Measurements from ENCODE around the gene DSCAM.

DSCAM gene

DNA sequence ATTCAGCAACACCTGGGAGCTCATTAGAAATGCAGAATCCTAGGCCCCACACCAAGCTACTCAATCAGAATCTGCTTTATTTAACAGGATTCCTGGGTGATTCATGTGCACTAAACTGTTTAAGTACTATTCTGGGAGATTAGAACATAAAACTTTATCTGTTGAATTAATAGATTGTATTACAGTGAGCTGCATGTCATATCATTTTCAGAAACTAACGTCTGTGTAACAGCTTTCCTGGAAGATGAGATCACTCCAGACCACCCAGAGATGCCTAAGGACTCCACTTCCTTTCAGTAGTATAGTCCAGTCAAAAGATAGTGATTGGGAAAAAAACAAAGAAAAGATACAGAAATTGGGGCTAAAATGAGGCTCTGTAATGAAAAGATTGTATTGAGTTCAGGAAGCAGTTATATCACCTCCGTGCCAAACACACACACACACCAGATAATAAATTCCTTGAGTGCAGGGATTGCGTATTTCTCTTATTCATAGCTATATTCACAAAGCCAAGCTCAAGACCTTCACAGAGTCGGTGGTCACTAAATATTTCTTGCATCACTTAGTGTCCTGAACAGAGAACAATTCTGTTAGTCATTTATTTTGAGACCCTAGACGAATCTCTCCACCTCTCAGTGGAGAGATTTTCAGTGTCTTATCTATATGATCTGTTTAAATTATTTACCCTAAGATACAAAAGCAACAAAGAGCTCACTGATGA is 178.2 kb downstream of the DSCAM start:
- Histone ChIP-seq H3K27me3 (no peaks in the 10 kb centered on the region), H3K9me3 (replicated peaks in 1 of 11) (no peaks in the 10 kb centered on the region), H3K4me1 (peaks cover 0 to 5% (median 0%) of the 10 kb centered on the region in 10 experiments; a peak in 5 of 20 replicates), H3K9ac (no peak overlapping the region), H3K36me3 (no peaks in the 10 kb centered on the region), H3K4me2 (no peak overlapping the region), H3K4me3 (no peak overlapping the region), H4K20me1 (no peaks in the 10 kb centered on the region), H3K27ac (no peak overlapping the region)
- no peak for TF ChIP-seq Cebpa-rat (IDR thresholded peaks at IDR 0.05)

DNA sequence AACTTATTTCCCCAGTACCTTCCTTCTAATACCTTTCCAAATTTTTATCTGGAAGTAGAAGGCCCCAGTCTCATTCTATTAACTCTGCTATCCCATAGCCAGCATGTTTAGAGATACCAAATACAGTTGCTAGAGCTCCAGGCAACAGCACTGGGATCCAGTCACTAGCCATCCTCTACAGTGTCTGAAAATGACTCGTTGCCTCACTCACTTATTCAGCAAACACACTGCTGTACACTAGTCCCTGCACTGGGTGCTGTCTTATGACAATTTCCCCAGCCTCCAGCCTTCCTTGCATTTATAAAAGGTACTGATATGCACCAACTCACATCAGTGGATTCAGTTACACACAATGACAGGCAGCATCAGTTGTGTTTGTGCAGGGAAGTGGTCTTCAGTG is 179.0 kb downstream of the DSCAM start:
- H4K20me1 ChIP-seq: no peaks in the 10 kb centered on the region
- H3K4me2 ChIP-seq: no peak overlapping the region
- no peak for TF ChIP-seq Cebpa-rat (IDR thresholded peaks at IDR 0.05)
- H3K27ac ChIP-seq: no peak overlapping the region
- H3K4me1 ChIP-seq: peaks cover 0 to 5% (median 0%) of the 10 kb centered on the region in 10 experiments; a peak in 5 of 20 replicates
- H3K27me3 ChIP-seq: no peaks in the 10 kb centered on the region
- H3K9ac ChIP-seq: no peak overlapping the region
- H3K4me3 ChIP-seq: no peak overlapping the region
- H3K36me3 ChIP-seq: no peaks in the 10 kb centered on the region
- no peaks in the 10 kb centered on the region for H3K9me3 ChIP-seq (replicated peaks in 1 of 11)

DNA sequence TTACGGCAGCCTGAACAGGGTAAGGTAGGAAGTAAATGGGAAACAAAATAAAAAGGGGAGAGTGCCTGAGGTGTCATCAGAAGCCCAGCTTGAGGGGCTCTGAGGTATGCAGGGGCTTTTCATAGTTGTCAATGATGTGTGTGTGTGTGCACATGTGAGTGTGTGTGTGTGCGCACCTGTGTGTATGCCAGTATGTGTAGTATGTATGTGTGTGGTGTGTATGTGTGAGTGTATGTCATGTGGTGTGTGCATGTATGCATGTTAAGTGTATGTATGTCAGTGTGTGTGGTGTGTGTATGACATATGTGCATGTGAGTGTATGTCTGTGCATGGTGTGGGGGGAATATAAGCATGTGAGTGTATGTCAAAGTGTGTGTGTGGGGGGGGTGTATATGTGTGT is 184.1 kb downstream of the DSCAM start:
- no peak for TF ChIP-seq Cebpa-rat (IDR thresholded peaks at IDR 0.05)
- no peak overlapping the region for H3K4me2 ChIP-seq
- H3K36me3 ChIP-seq: no peaks in the 10 kb centered on the region
- H3K4me1 ChIP-seq: peaks cover 0 to 5% (median 0%) of the 10 kb centered on the region in 10 experiments; a peak in 4 of 20 replicates
- H3K27me3 ChIP-seq: no peaks in the 10 kb centered on the region
- H3K4me3 ChIP-seq: no peak overlapping the region
- no peaks in the 10 kb centered on the region for H3K9me3 ChIP-seq (replicated peaks in 1 of 11)
- no peaks in the 10 kb centered on the region for H4K20me1 ChIP-seq
- H3K9ac ChIP-seq: no peak overlapping the region
- no peak overlapping the region for H3K27ac ChIP-seq

DNA sequence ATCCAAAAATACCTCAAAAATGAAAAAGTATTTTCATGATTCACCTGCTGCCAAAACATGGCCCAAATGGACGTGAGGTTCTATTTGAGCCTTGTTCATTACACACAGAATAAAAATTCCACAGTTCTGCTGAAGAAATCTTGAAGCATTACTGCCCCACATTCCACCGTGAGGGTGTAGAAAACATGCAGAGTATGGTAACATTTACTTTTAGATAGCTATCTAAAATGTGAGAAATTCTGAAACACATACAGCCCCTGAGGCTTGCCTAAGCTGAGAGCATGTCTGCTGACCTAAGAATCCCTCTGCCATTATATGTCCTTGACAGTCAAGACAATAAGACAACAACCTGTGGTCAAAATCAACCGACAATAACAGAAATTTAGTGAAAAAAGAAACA is 186.5 kb downstream of the DSCAM start:
- no peaks in the 10 kb centered on the region for H3K36me3 ChIP-seq
- no peaks in the 10 kb centered on the region for H3K4me1 ChIP-seq
- H3K27me3 ChIP-seq: no peaks in the 10 kb centered on the region
- H3K9ac ChIP-seq: no peak overlapping the region
- H3K4me3 ChIP-seq: no peak overlapping the region
- TF ChIP-seq Cebpa-rat (IDR thresholded peaks at IDR 0.05): no peak
- no peaks in the 10 kb centered on the region for H3K9me3 ChIP-seq (replicated peaks in 1 of 11)
- H4K20me1 ChIP-seq: no peaks in the 10 kb centered on the region
- H3K4me2 ChIP-seq: no peak overlapping the region
- H3K27ac ChIP-seq: no peak overlapping the region

DNA sequence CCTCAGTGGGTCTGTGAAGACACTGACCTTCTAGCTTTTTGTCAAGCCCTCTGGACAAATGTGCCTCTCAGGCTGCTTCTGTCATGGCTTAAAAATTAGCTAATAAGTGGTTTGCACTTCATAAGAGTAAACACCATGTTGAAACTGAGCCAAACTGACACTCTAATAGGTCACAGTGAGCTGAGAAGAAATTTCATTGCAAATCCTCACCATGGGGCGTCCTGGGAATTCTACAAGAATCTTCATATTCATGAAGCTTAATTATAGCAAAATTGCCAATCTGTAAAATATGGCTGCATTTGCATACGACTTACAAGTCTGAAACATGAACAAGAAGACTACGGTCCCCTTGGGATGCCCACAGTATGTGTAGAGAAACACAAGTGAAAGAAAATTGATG is 188.6 kb downstream of the DSCAM start:
- no peak overlapping the region for H3K27ac ChIP-seq
- TF ChIP-seq Cebpa-rat (IDR thresholded peaks at IDR 0.05): no peak
- no peak overlapping the region for H3K9ac ChIP-seq
- H3K4me3 ChIP-seq: no peak overlapping the region
- H4K20me1 ChIP-seq: no peaks in the 10 kb centered on the region
- no peaks in the 10 kb centered on the region for H3K9me3 ChIP-seq (replicated peaks in 1 of 11)
- no peaks in the 10 kb centered on the region for H3K4me1 ChIP-seq
- no peaks in the 10 kb centered on the region for H3K27me3 ChIP-seq
- H3K36me3 ChIP-seq: no peaks in the 10 kb centered on the region
- H3K4me2 ChIP-seq: no peak overlapping the region

DNA sequence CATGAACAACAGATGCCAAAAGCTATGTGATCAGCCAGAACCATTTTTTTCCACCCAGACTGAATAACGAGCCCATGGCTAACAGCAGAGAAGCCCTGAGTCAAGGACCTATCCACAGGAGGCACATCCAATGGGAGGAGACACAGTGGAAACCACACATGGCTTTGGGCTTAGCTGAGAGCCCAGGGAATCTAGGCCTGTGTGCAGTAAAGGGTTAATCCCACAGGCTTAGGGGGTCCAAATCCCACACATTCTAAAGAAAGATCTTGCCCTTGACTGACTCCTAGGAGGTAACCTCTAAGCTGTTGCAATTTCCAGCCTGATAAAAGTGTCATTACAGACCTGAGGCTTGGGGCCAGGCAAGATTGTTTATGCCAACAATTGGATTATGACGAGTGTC is 194.5 kb downstream of the DSCAM start:
- no peak overlapping the region for H3K9ac ChIP-seq
- H3K9me3 ChIP-seq (replicated peaks in 1 of 11): peaks cover 12 to 23% (median 19%) of the 10 kb centered on the region in 11 experiments
- H3K27ac ChIP-seq: no peak overlapping the region
- H3K4me2 ChIP-seq: no peak overlapping the region
- TF ChIP-seq Cebpa-rat (IDR thresholded peaks at IDR 0.05): no peak
- no peaks in the 10 kb centered on the region for H4K20me1 ChIP-seq
- H3K36me3 ChIP-seq: no peaks in the 10 kb centered on the region
- peaks cover 0 to 4% (median 0%) of the 10 kb centered on the region in 10 experiments; a peak in 4 of 20 replicates for H3K4me1 ChIP-seq
- no peak overlapping the region for H3K4me3 ChIP-seq
- H3K27me3 ChIP-seq: no peaks in the 10 kb centered on the region

DNA sequence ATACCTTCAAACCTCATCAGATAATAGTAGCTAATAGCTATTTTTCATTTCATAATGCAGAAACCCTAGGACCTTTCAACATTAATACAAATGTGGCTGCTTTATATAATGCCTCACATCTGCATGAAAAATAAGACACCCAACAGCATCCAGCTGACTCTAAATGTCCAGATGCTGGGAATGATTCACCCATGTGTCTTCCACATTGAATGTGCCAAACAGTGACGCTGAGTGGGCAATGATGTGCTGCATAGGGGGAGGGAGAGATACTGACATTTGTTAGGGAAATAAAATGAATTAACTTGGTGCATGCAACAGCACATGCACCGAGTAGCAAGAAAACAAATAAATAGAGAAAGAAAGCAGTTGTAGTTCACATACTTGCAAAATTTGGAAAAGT is 199.3 kb downstream of the DSCAM start:
- Histone ChIP-seq H4K20me1 (no peaks in the 10 kb centered on the region), H3K4me1 (peaks cover 0 to 7% (median 0%) of the 10 kb centered on the region in 10 experiments; a peak in 4 of 20 replicates), H3K4me3 (no peak overlapping the region), H3K27ac (no peak overlapping the region), H3K9me3 (replicated peaks in 1 of 11) (peaks cover 14 to 51% (median 35%) of the 10 kb centered on the region in 11 experiments), H3K4me2 (no peak overlapping the region), H3K9ac (no peak overlapping the region), H3K27me3 (no peaks in the 10 kb centered on the region), H3K36me3 (no peaks in the 10 kb centered on the region)
- TF ChIP-seq Cebpa-rat (IDR thresholded peaks at IDR 0.05): no peak

DNA sequence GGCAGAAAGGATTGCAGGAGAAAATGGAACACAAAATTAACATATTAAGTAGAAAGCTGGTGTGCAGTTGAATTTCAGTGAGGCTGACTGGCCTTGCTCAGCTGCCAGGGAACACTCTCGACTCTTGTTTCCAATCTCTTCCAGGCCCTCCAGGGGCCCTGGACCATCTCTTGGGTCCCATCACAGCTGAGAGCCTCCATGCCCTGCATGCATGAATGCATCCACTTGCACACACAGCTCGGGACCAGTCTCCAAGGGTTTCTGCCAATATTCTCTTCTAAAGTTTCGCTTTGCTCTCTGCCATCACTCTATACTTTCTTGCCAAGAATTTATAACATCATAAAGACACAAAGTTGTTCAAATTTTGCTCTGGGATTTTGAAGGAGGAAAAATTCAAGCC is 200.3 kb downstream of the DSCAM start:
- peaks cover 14 to 51% (median 35%) of the 10 kb centered on the region in 11 experiments for H3K9me3 ChIP-seq (replicated peaks in 1 of 11)
- peaks cover 0 to 4% (median 0%) of the 10 kb centered on the region in 10 experiments; a peak in 4 of 20 replicates for H3K4me1 ChIP-seq
- H3K9ac ChIP-seq: no peak overlapping the region
- H3K4me2 ChIP-seq: no peak overlapping the region
- H3K27ac ChIP-seq: no peak overlapping the region
- no peaks in the 10 kb centered on the region for H3K27me3 ChIP-seq
- no peaks in the 10 kb centered on the region for H4K20me1 ChIP-seq
- no peak for TF ChIP-seq Cebpa-rat (IDR thresholded peaks at IDR 0.05)
- H3K4me3 ChIP-seq: no peak overlapping the region
- no peaks in the 10 kb centered on the region for H3K36me3 ChIP-seq

DNA sequence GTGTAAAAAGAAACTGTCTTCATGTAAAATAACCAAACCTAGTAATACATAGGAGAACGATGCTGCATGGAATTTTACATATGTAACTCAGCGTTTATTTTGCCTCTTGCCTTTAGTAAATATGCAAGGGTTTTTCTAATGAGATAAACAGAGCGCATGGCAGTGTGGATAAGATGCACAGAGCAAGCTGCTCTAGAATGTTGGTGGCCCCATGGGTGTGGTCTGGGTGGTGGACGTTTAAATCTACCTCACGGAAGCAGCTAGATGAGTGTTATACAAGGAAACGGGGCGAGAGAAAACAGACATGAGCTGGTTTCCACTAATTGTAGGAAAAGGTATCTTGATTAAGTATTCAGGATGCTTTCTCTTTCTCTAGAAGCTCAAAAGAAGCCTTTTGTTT is 205.9 kb downstream of the DSCAM start:
- Histone ChIP-seq H3K9me3 (replicated peaks in 1 of 11) (peaks cover 0 to 26% (median 15%) of the 10 kb centered on the region in 11 experiments; a peak in 19 of 22 replicates), H3K4me3 (no peak overlapping the region), H3K4me1 (no peaks in the 10 kb centered on the region), H3K4me2 (no peak overlapping the region), H4K20me1 (no peaks in the 10 kb centered on the region), H3K27me3 (no peaks in the 10 kb centered on the region), H3K9ac (no peak overlapping the region), H3K27ac (no peak overlapping the region), H3K36me3 (no peaks in the 10 kb centered on the region)
- TF ChIP-seq Cebpa-rat (IDR thresholded peaks at IDR 0.05): no peak

DNA sequence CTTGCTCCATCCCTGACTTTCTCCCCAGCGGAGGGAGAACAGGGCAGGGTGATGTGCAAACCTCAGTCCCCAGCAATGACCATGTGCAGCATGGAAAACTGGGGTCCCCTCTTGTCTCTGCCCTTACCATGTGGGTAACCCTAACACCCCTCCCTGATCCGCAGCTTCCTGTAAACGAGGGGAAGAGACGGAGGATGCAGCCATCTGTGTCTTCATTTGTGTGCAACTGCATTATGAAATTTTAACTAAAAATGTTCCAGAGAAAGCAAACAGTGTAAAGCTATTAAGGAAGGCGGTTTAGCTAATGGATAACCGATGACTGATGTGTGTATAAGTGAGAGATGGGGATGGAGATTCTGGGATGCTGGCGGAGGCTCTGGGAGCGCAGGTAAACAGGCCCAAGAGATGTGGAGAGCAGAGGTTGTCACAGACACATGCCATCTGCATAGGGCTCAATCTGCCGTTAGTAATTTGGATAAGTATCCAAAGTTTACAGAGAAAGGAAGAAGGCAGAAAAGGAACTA is 206.6 kb downstream of the DSCAM start:
- no peaks in the 10 kb centered on the region for H4K20me1 ChIP-seq
- no peak overlapping the region for H3K27ac ChIP-seq
- H3K4me1 ChIP-seq: no peaks in the 10 kb centered on the region
- no peak overlapping the region for H3K4me2 ChIP-seq
- no peak for TF ChIP-seq Cebpa-rat (IDR thresholded peaks at IDR 0.05)
- H3K4me3 ChIP-seq: no peak overlapping the region
- H3K9me3 ChIP-seq (replicated peaks in 1 of 11): peaks cover 0 to 21% (median 15%) of the 10 kb centered on the region in 11 experiments; a peak in 19 of 22 replicates
- H3K27me3 ChIP-seq: no peaks in the 10 kb centered on the region
- H3K9ac ChIP-seq: no peak overlapping the region
- no peaks in the 10 kb centered on the region for H3K36me3 ChIP-seq

Data from BLaER1 treated with 17β-estradiol and CSF1 and Interleukin-3, amounts not matched to agents 10 nM and 100 nM (cell line).